ENCODE data around the gene CDC14A.

The CDC14A gene

GRCh38 chr1:100394285-100394684, 42.0 kb downstream of the CDC14A start:
- Histone ChIP-seq H2BK120ac (ENCODE audit: insufficient read depth, low read length, poor library complexity) (no peak overlapping the region), H3K9ac (ENCODE audit: low read length) (no peak overlapping the region), H3K18ac (ENCODE audit: low read length) (no peak overlapping the region), H3K36me3 (ENCODE audit: control insufficient read depth in 1 of 2, insufficient read depth in 2 of 2, low read length in 2 of 2) (peaks cover 7 to 10% of the 10 kb centered on the region in 2 experiments), H3K27ac (ENCODE audit: low read depth, low read length) (no peak overlapping the region), H3K4ac (ENCODE audit: low read depth, low read length) (no peak overlapping the region), H2AFZ (ENCODE audit: insufficient read depth, low read length, poor library complexity) (no peak overlapping the region), H3K4me2 (ENCODE audit: low read length) (no peak overlapping the region), H3K79me2 (ENCODE audit: control insufficient read depth, insufficient read depth, low read length, poor library complexity) (no peaks in the 10 kb centered on the region), H4K12ac (ENCODE audit: low read depth, low read length) (no peak overlapping the region), H4K91ac (ENCODE audit: low read depth, low read length) (no peak overlapping the region), H2BK5ac (ENCODE audit: low read depth, low read length, poor library complexity) (no peak overlapping the region), H2AK5ac (ENCODE audit: low read length) (no peak overlapping the region), H3K4me3 (ENCODE audit: low read depth, low read length) (no peak overlapping the region), H2BK12ac (ENCODE audit: low read length) (no peak overlapping the region), H3K9me3 (ENCODE audit: insufficient read depth, low read depth, low read length) (no peaks in the 10 kb centered on the region), H4K8ac (ENCODE audit: low read depth, low read length) (no peak overlapping the region), H3K4me1 (ENCODE audit: control insufficient read depth in 1 of 2, insufficient read depth in 2 of 2, low read length in 2 of 2) (no peaks in the 10 kb centered on the region), H3K23ac (ENCODE audit: low read length) (no peak overlapping the region), H3K27me3 (ENCODE audit: insufficient read depth, low read length) (no peaks in the 10 kb centered on the region), H3K14ac (ENCODE audit: low read length) (no peak overlapping the region), H3K79me1 (ENCODE audit: low read length) (no peaks in the 10 kb centered on the region)
- no peak for DNase-seq
- WGBS (ENCODE audit: extremely low coverage, insufficient coverage, insufficient read length) = no CpG with 5 or more reads among the region's 1 CpG

GRCh38 chr1:100395913-100396312, 43.6 kb downstream of the CDC14A start:
- DNase-seq = no peak
- Histone ChIP-seq H2AK5ac (ENCODE audit: low read length) (no peak overlapping the region), H2BK12ac (ENCODE audit: low read length) (no peak overlapping the region), H3K14ac (ENCODE audit: low read length) (no peak overlapping the region), H3K36me3 (ENCODE audit: control insufficient read depth in 1 of 2, insufficient read depth in 2 of 2, low read length in 2 of 2) (peaks cover 7 to 10% of the 10 kb centered on the region in 2 experiments), H3K27me3 (ENCODE audit: insufficient read depth, low read length) (no peaks in the 10 kb centered on the region), H2BK5ac (ENCODE audit: low read depth, low read length, poor library complexity) (no peak overlapping the region), H3K9ac (ENCODE audit: low read length) (no peak overlapping the region), H3K79me1 (ENCODE audit: low read length) (no peaks in the 10 kb centered on the region), H3K79me2 (ENCODE audit: control insufficient read depth, insufficient read depth, low read length, poor library complexity) (no peaks in the 10 kb centered on the region), H3K9me3 (ENCODE audit: insufficient read depth, low read depth, low read length) (no peaks in the 10 kb centered on the region), H2BK120ac (ENCODE audit: insufficient read depth, low read length, poor library complexity) (no peak overlapping the region), H3K23ac (ENCODE audit: low read length) (no peak overlapping the region), H4K12ac (ENCODE audit: low read depth, low read length) (no peak overlapping the region), H3K18ac (ENCODE audit: low read length) (no peak overlapping the region), H3K4me2 (ENCODE audit: low read length) (no peak overlapping the region), H3K4me1 (ENCODE audit: control insufficient read depth in 1 of 2, insufficient read depth in 2 of 2, low read length in 2 of 2) (no peaks in the 10 kb centered on the region), H3K27ac (ENCODE audit: low read depth, low read length) (no peak overlapping the region), H2AFZ (ENCODE audit: insufficient read depth, low read length, poor library complexity) (no peak overlapping the region), H4K8ac (ENCODE audit: low read depth, low read length) (no peak overlapping the region), H4K91ac (ENCODE audit: low read depth, low read length) (no peak overlapping the region), H3K4me3 (ENCODE audit: low read depth, low read length) (no peak overlapping the region), H3K4ac (ENCODE audit: low read depth, low read length) (no peak overlapping the region)
- WGBS (ENCODE audit: extremely low coverage, insufficient coverage, insufficient read length) = no CpG with 5 or more reads among the region's 5 CpGs

- H3K4ac ChIP-seq (ENCODE audit: low read depth, low read length) = no peak overlapping the region
- no peak overlapping the region for H4K12ac ChIP-seq (ENCODE audit: low read depth, low read length)
- no peak overlapping the region for H2BK12ac ChIP-seq (ENCODE audit: low read length)
- no peak overlapping the region for H3K27ac ChIP-seq (ENCODE audit: low read depth, low read length)
- no peak overlapping the region for H4K91ac ChIP-seq (ENCODE audit: low read depth, low read length)
- no peaks in the 10 kb centered on the region for H3K9me3 ChIP-seq (ENCODE audit: insufficient read depth, low read depth, low read length)
- no peak overlapping the region for H3K14ac ChIP-seq (ENCODE audit: low read length)
- H3K4me2 ChIP-seq (ENCODE audit: low read length) = no peak overlapping the region
- no peak overlapping the region for H4K8ac ChIP-seq (ENCODE audit: low read depth, low read length)
- H3K4me3 ChIP-seq (ENCODE audit: low read depth, low read length) = no peak overlapping the region
- H3K4me1 ChIP-seq (ENCODE audit: control insufficient read depth in 1 of 2, insufficient read depth in 2 of 2, low read length in 2 of 2) = no peaks in the 10 kb centered on the region
- H3K36me3 ChIP-seq (ENCODE audit: control insufficient read depth in 1 of 2, insufficient read depth in 2 of 2, low read length in 2 of 2) = peaks cover 3 to 7% of the 10 kb centered on the region in 2 experiments
- no peak for DNase-seq
- H2BK120ac ChIP-seq (ENCODE audit: insufficient read depth, low read length, poor library complexity) = no peak overlapping the region
- H2AFZ ChIP-seq (ENCODE audit: insufficient read depth, low read length, poor library complexity) = no peak overlapping the region
- WGBS (ENCODE audit: extremely low coverage, insufficient coverage, insufficient read length) = no CpG with 5 or more reads among the region's 3 CpGs
- no peaks in the 10 kb centered on the region for H3K27me3 ChIP-seq (ENCODE audit: insufficient read depth, low read length)
- H3K9ac ChIP-seq (ENCODE audit: low read length) = no peak overlapping the region
- no peaks in the 10 kb centered on the region for H3K79me2 ChIP-seq (ENCODE audit: control insufficient read depth, insufficient read depth, low read length, poor library complexity)
- H3K18ac ChIP-seq (ENCODE audit: low read length) = no peak overlapping the region
- H2AK5ac ChIP-seq (ENCODE audit: low read length) = no peak overlapping the region
- H2BK5ac ChIP-seq (ENCODE audit: low read depth, low read length, poor library complexity) = no peak overlapping the region
- no peaks in the 10 kb centered on the region for H3K79me1 ChIP-seq (ENCODE audit: low read length)
- no peak overlapping the region for H3K23ac ChIP-seq (ENCODE audit: low read length)
Measured at GRCh38 chr1:100396651-100397050, 44.3 kb downstream of the CDC14A start.

- Histone ChIP-seq H3K9me3 (ENCODE audit: insufficient read depth, low read depth, low read length) (no peaks in the 10 kb centered on the region), H3K14ac (ENCODE audit: low read length) (no peak overlapping the region), H3K36me3 (ENCODE audit: control insufficient read depth in 1 of 2, insufficient read depth in 2 of 2, low read length in 2 of 2) (peaks cover 3 to 9% of the 10 kb centered on the region in 2 experiments), H3K4ac (ENCODE audit: low read depth, low read length) (no peak overlapping the region), H2BK120ac (ENCODE audit: insufficient read depth, low read length, poor library complexity) (no peak overlapping the region), H3K4me2 (ENCODE audit: low read length) (no peak overlapping the region), H4K91ac (ENCODE audit: low read depth, low read length) (no peak overlapping the region), H2BK12ac (ENCODE audit: low read length) (no peak overlapping the region), H4K8ac (ENCODE audit: low read depth, low read length) (no peak overlapping the region), H2AFZ (ENCODE audit: insufficient read depth, low read length, poor library complexity) (no peak overlapping the region), H3K79me1 (ENCODE audit: low read length) (no peaks in the 10 kb centered on the region), H3K27ac (ENCODE audit: low read depth, low read length) (no peak overlapping the region), H2BK5ac (ENCODE audit: low read depth, low read length, poor library complexity) (no peak overlapping the region), H3K79me2 (ENCODE audit: control insufficient read depth, insufficient read depth, low read length, poor library complexity) (no peaks in the 10 kb centered on the region), H4K12ac (ENCODE audit: low read depth, low read length) (no peak overlapping the region), H3K4me1 (ENCODE audit: control insufficient read depth in 1 of 2, insufficient read depth in 2 of 2, low read length in 2 of 2) (no peaks in the 10 kb centered on the region), H3K9ac (ENCODE audit: low read length) (no peak overlapping the region), H3K18ac (ENCODE audit: low read length) (no peak overlapping the region), H2AK5ac (ENCODE audit: low read length) (no peak overlapping the region), H3K27me3 (ENCODE audit: insufficient read depth, low read length) (no peaks in the 10 kb centered on the region), H3K4me3 (ENCODE audit: low read depth, low read length) (no peak overlapping the region), H3K23ac (ENCODE audit: low read length) (no peak overlapping the region)
- no peak for DNase-seq
Measured at GRCh38 chr1:100397681-100398080, 45.4 kb downstream of the CDC14A start.
